ENCODE measurements around the gene TMEM131. TPM values are rescaled to one million over a fixed set of nuclear protein-coding genes. Genes with fewer than 3 reads are reported as not detected.

Gene TMEM131
- total RNA-seq, 6 experiments from 2014 or later: 39.2 to 49.5 (median 45.1) TPM

DNA sequence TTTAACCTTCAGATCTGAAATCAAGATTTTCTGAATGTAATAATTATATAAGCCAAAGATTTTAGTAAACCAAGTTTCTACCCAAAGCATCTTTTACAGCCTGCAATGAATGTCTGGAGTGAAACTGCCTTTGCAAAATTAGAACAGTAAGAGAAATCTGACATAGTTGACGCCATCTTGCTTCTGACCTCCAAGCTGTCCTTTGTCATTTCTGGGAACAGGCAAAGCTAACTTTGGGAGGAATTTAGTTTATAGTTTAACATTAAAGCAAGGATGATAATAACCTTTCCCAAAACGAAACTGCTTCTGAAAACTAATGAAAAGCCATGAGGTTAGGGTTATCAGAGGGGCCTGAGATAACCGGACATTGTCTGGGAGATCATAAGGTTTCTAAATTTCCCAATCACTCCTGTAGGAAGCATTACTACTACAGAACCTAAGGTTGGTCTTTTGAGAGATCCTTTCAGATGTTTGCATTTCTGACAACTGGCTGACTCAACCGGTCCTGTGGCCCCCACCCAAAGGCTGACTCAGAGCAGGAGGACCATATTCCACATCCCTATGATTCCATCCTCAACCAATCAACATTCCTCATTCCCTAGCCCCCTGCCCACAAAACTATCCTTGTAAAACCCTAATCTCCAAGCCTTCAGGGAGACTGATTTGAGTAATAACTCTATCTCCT, 124.5 kb downstream of the TMEM131 start:
- H3K4me1 Mint-ChIP-seq (ENCODE audit: low read depth): peaks cover 43% of the 10 kb centered on the region
- H3K36me3 Mint-ChIP-seq (ENCODE audit: low read depth): peaks cover 36% of the 10 kb centered on the region
- no peaks in the 10 kb centered on the region; the same call in none of the 2 replicates for H3K27me3 Mint-ChIP-seq (ENCODE audit: insufficient read depth)
- TF ChIP-seq, protein P1, sequence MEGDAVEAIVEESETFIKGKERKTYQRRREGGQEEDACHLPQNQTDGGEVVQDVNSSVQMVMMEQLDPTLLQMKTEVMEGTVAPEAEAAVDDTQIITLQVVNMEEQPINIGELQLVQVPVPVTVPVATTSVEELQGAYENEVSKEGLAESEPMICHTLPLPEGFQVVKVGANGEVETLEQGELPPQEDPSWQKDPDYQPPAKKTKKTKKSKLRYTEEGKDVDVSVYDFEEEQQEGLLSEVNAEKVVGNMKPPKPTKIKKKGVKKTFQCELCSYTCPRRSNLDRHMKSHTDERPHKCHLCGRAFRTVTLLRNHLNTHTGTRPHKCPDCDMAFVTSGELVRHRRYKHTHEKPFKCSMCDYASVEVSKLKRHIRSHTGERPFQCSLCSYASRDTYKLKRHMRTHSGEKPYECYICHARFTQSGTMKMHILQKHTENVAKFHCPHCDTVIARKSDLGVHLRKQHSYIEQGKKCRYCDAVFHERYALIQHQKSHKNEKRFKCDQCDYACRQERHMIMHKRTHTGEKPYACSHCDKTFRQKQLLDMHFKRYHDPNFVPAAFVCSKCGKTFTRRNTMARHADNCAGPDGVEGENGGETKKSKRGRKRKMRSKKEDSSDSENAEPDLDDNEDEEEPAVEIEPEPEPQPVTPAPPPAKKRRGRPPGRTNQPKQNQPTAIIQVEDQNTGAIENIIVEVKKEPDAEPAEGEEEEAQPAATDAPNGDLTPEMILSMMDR (IDR thresholded peaks at IDR 0.05): no peak
- H3K27ac Mint-ChIP-seq: peak overlapping the region; percentile 97
- peaks cover 23% of the 10 kb centered on the region for H3K9me3 Mint-ChIP-seq
- peak overlapping the region; percentile 76 for H3K4me3 Mint-ChIP-seq
- DNase-seq: peak; percentile 77

DNA sequence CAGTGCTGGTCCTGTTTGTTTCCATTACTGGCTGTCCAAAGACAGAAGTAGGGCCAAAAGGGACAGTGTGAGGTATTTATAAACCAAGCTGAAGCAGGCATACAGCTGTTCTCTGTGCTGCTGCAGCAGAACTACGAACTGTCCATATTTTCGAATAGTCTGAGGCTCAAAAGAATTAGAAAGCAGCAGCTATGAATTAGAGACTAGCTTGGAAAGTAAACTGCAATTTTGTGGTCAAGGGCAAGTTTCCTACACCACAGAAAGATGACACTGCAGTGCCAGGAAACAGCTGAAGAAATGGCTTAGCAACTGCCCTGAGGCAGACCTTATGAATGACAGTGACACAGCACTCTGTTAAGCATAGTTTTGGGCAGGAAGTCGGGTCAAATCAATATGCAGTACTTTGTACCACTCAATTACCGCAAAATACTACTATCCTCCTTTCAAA, 125.3 kb downstream of the TMEM131 start:
- H3K4me3 Mint-ChIP-seq: peak overlapping the region; percentile 76
- H3K4me1 Mint-ChIP-seq (ENCODE audit: low read depth): peaks cover 43% of the 10 kb centered on the region
- TF ChIP-seq, protein P1 (IDR thresholded peaks at IDR 0.05): no peak
- peaks cover 23% of the 10 kb centered on the region for H3K9me3 Mint-ChIP-seq
- peaks cover 33% of the 10 kb centered on the region for H3K36me3 Mint-ChIP-seq (ENCODE audit: low read depth)
- peak; percentile 97 for DNase-seq
- peak overlapping the region; percentile 97 for H3K27ac Mint-ChIP-seq
- no peaks in the 10 kb centered on the region; the same call in 1 of the 2 replicates for H3K27me3 Mint-ChIP-seq (ENCODE audit: insufficient read depth)

DNA sequence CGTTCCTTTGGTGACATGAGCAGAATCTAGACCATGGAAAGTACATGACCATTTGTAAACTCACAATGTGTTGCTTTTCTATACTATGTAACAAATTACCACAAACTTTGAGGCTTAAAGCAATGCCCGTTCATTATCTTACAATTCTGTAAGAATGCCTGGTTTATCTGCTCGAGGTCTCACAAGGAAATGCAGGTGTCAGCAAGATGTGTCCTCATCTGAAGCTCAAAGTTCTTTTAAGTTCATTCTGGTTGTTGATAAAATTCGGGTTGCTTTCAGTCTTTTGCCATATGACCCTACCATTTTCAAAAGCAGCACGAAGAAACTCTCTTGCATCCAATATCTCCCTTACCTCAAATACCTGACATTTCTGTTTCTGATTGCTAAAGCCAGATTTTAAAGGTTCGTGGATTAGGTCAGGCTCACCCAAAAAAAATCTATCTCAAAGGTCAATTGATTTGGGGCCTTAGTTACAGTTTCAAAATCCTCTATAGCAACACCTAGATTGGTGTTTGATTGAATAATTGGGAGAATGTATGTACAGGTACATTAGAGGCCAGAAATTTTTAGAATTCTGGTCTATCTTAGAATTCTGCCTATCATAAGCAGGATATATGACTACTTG, 125.9 kb downstream of the TMEM131 start:
- Mint-ChIP-seq H3K27ac (peak overlapping the region; percentile 97), H3K9me3 (peaks cover 23% of the 10 kb centered on the region), H3K4me1 (ENCODE audit: low read depth) (peaks cover 43% of the 10 kb centered on the region), H3K27me3 (ENCODE audit: insufficient read depth) (no peaks in the 10 kb centered on the region; the same call in 1 of the 2 replicates), H3K4me3 (peak overlapping the region; percentile 76), H3K36me3 (ENCODE audit: low read depth) (peaks cover 35% of the 10 kb centered on the region)
- TF ChIP-seq, protein P1 (IDR thresholded peaks at IDR 0.05): no peak
- no peak for DNase-seq

DNA sequence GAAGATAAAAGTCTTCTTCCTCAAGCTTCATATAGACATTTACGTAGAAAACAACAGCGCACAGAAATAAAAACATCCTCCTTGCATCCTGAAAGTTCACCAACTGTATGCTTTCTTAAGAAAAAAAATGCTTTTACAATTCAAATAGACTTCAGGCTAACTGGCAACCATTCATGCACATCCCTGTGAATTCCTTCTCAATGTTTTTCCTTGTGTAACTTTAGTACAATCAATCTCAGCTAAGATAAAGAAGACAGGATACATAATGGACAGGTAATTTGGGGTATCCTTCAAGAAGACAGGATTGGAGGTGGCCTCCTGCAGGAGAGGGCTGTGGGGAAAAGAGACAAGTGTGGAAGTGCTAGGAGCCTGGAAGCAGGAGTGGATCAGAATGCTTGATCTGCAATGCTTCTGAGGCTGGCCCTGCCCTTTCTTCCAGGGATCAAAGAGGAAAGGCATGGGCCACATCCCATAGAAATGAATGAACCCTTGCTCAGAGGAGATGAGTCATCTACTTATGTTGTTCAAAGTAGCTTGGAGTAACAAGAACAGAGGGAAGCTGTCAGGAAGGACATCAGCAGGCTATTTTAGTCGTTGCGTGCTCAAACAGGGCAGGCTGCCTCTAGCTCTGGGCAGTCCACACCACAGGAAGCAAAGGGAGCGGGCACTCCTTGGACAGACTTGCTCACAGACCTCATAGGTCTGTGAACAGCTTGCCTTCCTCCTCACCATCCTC, 126.6 kb downstream of the TMEM131 start:
- no peaks in the 10 kb centered on the region; the same call in 1 of the 2 replicates for H3K27me3 Mint-ChIP-seq (ENCODE audit: insufficient read depth)
- TF ChIP-seq, protein P1 (IDR thresholded peaks at IDR 0.05): no peak
- H3K4me1 Mint-ChIP-seq (ENCODE audit: low read depth): peaks cover 43% of the 10 kb centered on the region
- peak overlapping the region; percentile 97 for H3K27ac Mint-ChIP-seq
- H3K9me3 Mint-ChIP-seq: peaks cover 21% of the 10 kb centered on the region
- peak; percentile 95 for DNase-seq
- peaks cover 32% of the 10 kb centered on the region for H3K36me3 Mint-ChIP-seq (ENCODE audit: low read depth)
- H3K4me3 Mint-ChIP-seq: peak overlapping the region; percentile 76

DNA sequence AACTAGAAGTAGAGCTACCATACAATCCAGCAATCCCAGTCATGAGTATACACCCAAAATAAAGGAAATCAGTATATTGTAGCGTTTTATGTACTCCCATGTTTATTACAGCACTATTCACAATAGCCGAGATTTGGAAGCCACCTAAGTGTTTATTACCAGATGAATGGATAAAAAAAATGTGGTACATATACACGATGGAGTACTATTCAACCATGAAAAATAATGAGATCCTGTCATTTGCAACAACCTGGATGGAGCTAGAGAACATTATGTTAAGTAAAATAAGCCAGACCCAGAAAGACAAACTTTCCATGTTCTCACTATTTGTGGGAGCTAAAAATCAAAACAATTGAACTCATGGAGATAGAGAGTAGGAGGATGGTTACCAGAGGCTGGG, 131.9 kb downstream of the TMEM131 start:
- Mint-ChIP-seq H3K27me3 (ENCODE audit: insufficient read depth) (no peaks in the 10 kb centered on the region; the same call in 1 of the 2 replicates), H3K4me1 (ENCODE audit: low read depth) (peaks cover 9% of the 10 kb centered on the region), H3K4me3 (no peak overlapping the region), H3K27ac (no peak overlapping the region), H3K36me3 (ENCODE audit: low read depth) (peaks cover 36% of the 10 kb centered on the region), H3K9me3 (no peaks in the 10 kb centered on the region)
- TF ChIP-seq, protein P1 (IDR thresholded peaks at IDR 0.05): no peak
- DNase-seq: no peak
